ENCODE results near the gene GAK. TPM values are rescaled to one million over a fixed set of nuclear protein-coding genes. Genes with fewer than 3 reads are reported as not detected.

GAK gene
- total RNA-seq, 2 experiments from 2014 or later = 92.8 to 98.9 TPM

DNA sequence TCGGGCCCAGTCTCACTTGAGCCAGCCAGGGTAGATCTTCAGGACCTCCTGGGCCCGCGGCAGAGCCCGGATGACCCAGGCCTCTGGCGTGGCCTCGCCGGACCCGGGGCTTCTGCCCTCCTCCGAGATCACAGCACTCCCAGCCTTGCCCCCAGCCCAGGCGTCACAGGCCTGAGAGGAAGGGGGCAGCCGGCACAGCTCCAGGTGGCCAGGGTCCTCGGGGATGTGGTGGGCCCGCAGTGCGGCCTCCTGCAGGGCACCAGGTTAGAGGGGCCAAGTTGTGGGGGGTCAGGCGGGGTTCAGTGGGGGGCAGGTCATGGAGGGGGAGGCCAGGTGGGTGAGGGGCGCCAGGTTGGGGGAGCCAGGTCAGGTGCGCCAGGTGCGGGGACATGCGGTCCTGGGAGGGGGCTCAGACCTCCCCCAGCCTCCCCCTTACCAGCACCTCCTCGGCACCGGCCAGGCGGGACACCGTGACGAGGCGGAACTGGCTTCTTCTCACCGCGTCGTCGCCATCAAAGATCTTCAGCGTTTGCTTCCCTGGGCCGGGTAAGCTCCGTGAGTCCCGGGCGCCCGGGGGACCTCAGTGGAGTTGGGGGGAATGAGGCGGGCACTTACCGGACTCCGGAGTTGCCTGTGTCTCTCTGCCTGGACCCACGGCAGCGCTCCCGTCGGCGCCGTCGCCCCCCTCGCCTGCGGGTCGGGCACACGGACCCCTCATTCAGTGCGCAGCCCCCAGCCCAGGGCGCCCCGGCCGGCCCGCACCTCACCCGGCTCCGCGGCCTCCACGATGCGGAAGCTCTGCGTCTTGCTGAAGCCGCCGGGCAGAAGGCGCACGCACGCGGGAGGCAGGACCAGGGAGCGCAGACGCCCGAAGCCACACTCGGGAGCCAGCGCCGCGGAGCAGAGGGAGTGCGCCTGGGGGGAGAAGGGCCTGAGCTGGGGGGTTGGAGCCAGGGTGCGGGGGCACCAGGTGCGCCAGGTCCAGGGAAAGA is 35.3 kb upstream of the GAK start:
- H3K36me3 Mint-ChIP-seq = no peaks in the 10 kb centered on the region
- no peaks in the 10 kb centered on the region for H3K27me3 Mint-ChIP-seq
- H3K27ac Mint-ChIP-seq = no peak overlapping the region
- DNase-seq = no peak
- H3K9me3 Mint-ChIP-seq = no peaks in the 10 kb centered on the region
- H3K4me3 Mint-ChIP-seq = no peak overlapping the region
- H3K4me1 Mint-ChIP-seq = peaks cover 11% of the 10 kb centered on the region

DNA sequence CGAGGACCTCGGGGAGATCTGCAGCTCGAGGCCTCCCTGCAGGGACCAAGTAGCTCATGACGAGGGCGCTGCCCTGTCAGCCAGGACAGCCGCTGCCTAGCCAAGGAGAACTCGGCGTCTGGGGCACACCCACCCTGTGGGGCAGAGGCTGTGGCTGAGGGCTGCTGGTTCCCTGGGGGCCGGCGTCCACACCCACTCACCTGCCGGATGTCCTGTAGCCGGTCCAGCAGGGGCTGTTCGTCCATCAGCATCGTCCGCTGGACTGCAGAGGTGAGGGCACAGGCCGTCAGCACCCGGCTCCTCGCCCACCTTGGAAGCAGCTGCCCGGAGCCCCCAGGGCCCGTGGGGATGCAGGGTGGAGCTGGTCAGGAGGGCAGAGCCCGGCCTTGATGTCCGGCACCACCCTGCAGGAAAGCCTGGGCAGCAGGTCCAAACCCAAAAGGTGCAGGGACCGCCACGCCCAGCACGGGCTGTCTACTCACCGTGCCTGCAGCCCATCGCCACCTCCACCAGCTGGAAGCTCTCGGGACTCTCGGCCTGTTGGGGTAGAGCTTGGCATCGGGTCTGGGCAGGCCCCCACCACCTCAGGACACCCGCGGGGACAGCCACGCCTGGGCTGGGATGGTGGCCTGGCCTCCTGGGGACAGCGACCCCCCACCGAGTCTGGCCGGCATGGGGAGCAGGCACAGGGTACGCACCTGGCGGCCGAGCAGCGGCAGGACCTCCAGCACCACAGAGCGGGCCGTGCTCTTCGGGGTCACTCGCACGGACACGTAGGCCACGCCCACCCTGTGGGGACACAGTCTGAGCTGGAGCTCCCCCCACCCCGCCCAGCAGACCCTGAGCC is 34.4 kb upstream of the GAK start:
- Mint-ChIP-seq H3K27ac (no peak overlapping the region), H3K4me1 (peaks cover 11% of the 10 kb centered on the region), H3K9me3 (no peaks in the 10 kb centered on the region), H3K27me3 (no peaks in the 10 kb centered on the region), H3K36me3 (no peaks in the 10 kb centered on the region), H3K4me3 (no peak overlapping the region)
- DNase-seq = no peak

DNA sequence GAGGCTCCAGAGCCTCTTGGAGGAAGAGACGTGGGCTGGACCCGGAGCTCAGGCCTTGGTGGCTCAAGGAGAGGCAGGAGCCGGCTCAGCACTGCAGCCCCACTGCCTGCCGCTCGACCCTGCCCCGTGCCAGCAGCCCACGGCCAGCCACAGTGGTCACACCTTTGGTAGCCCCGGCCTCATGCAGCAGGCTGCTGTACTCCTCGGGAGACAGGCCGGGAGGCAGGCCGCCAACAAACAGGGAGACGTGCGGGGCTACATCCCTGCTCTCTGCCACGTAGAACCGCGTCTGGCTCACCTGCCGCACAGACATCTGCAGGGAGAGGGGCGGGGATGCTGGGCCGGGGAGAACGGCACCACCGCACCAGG is 33.6 kb upstream of the GAK start:
- Mint-ChIP-seq H3K27me3 (no peaks in the 10 kb centered on the region), H3K4me3 (no peak overlapping the region), H3K27ac (no peak overlapping the region), H3K4me1 (peaks cover 6% of the 10 kb centered on the region), H3K9me3 (no peaks in the 10 kb centered on the region), H3K36me3 (no peaks in the 10 kb centered on the region)
- no peak for DNase-seq

DNA sequence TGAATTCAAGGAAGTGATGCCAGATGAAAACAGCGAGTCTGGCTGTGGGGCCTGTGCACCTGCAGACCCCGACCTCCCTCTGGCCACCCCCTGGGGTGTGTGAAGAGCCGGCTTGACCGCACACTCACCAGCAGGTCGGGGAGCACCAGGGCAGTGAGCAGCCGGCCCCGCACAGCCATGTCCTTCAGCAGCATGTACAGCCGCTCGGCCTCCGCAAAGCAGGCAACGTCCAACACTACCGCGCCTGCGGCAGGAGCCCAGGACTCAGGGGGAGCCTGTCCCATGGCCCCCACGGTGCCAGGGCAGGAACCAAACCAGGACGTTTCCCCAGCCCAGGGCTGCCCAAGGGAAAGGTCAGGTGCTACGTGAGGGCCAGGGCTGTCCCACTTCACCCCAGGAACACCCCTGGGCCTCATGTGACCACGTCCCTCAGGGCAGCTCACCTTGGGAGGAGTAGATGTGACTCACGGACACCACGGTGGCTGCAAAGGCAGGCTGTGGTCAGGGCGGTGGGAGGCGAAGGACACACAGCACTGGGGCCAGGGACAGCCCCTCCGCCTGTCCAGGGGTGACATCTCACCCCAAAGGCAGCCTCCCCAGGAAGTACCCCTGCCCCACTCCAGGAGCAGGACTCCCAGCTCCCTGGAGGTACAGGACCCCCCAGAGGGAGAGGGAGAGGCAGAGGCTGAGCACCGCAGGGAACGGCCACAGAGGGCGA is 33.1 kb upstream of the GAK start:
- no peak overlapping the region for H3K4me3 Mint-ChIP-seq
- peaks cover under 1% of the 10 kb centered on the region for H3K4me1 Mint-ChIP-seq
- DNase-seq = no peak
- no peaks in the 10 kb centered on the region for H3K27me3 Mint-ChIP-seq
- H3K27ac Mint-ChIP-seq = no peak overlapping the region
- H3K36me3 Mint-ChIP-seq = no peaks in the 10 kb centered on the region
- no peaks in the 10 kb centered on the region for H3K9me3 Mint-ChIP-seq

DNA sequence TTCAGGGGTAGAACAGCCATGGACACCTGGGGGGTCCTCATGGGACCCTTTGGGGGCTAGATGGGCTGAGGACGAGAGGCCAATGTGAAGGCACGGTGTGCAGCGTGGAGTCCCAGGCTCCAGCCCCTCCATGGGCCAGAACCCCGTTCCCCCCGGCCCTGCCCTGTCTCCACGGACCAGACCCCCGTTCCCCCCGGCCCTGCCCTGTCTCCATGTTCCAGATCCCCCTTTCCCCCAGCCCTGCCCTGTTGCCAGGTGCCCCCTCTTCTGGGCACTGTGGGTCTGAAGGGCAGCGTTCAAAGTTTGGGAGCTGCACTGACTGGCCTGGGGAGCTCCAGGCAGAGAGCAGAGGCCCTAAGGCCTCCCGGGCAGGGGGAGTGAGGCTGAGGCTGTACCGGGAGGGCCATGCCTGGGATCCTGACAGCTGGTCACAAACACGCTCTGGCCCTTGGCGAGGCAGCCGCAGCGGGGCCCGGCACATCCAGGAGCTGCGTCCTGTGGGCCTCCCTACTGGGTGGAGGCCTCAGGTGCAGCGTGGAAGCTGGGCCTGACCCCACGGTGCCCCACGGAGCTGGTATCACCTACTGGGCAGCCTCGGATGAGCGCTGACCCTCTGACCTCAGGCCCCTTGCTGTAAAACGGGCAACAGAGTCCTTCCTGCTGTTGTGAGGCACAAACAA is 32.4 kb upstream of the GAK start:
- no peak for DNase-seq
- Mint-ChIP-seq H3K36me3 (no peaks in the 10 kb centered on the region), H3K9me3 (no peaks in the 10 kb centered on the region), H3K27me3 (no peaks in the 10 kb centered on the region), H3K4me1 (no peaks in the 10 kb centered on the region), H3K4me3 (no peak overlapping the region), H3K27ac (no peak overlapping the region)

DNA sequence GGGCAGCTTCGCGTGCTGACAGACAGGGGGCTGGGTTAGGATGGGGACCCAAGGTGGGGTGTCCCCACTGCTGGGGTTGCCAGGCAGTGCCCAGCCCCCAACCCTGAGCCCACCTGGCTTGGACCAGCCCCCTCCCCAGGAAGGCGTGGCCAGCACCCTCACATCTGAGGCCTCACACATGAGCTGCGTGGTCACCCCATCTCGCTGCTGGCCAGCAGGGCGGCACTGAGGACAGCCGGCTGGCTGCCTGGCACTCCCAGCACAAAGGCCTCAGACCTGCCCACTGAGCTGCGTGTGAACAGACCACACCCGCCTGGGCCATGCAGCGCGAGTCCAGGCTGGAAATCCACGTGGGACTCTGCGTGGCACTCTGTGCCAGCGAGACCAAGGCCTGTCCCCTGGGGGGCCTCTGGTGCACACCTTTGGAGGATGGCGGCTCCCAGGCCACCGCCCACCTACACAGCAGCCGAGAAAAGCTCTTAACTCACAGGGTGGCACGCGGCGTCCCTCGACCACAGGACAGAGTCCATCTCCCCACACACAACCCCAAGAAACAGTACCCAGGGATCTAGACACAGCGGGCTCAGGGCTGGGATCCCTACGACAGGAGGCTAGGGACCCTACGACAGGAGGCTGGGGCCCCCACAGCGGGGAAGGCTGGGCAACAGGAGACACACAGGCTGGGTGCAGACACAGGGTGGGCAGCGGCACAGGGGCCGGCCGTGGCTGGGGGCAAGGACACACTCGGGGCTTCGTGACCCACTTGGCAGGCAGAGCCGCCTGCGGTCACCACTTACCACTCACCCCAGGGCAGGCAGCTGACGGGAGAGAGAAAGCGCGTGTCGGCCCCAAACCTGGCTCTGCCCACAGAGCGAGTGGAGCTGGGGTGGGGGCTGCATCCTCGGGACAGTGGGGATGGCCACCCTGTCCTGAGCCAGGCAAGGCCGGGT is 31.4 kb upstream of the GAK start:
- Mint-ChIP-seq H3K27ac (no peak overlapping the region), H3K9me3 (no peaks in the 10 kb centered on the region), H3K4me3 (no peak overlapping the region), H3K4me1 (no peaks in the 10 kb centered on the region), H3K27me3 (no peaks in the 10 kb centered on the region), H3K36me3 (peaks cover 3% of the 10 kb centered on the region)
- no peak for DNase-seq

DNA sequence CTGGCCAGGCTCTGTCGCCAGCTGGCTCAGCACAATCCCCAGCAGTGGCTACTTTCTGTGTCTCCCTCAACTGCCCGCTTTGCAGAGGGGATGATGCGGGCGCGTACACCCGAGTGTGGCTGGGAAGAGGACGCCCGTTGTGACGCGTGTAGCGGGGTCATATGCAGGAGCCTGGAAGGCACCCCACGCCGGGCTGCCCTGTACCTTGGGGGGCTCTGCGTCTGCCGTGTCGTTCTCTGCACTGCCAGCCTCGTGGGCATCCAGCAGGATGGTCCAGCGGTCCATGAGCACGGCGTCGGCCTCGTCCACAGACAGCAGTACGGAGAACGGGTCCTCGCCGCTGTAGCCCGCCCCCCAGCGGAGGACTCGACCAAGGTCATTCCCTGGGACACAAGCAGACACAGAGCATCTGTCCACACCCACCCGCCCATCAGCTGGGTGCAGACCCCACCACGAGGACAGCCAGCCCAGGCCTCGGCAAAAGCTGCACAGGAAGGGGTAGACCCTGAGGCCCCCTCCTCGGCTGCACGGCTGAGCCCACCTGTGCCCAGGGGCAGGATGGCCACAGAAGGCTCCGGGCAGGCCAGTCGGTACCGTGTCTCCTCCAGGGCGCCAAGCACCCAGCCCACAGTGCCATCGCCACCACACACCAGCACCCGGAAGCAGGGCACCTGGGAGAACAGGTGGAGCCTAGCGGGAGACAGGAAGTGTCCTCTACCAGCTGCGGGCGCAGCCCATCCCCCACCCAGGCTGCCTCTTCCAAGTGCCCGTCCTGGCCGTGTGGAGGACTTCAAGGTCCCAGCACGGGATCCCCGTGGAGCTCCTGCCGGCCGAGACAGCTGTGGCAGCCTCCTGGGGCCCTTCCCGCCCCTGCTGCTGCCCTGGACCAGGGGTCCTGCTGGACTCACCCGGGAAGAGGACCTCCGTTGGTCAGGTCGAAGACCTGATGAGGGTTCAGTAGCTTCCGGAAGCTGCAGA is 30.4 kb upstream of the GAK start:
- Mint-ChIP-seq H3K27me3 (no peaks in the 10 kb centered on the region), H3K4me3 (no peak overlapping the region), H3K27ac (no peak overlapping the region), H3K36me3 (peaks cover 4% of the 10 kb centered on the region), H3K9me3 (no peaks in the 10 kb centered on the region), H3K4me1 (no peaks in the 10 kb centered on the region)
- DNase-seq = no peak

DNA sequence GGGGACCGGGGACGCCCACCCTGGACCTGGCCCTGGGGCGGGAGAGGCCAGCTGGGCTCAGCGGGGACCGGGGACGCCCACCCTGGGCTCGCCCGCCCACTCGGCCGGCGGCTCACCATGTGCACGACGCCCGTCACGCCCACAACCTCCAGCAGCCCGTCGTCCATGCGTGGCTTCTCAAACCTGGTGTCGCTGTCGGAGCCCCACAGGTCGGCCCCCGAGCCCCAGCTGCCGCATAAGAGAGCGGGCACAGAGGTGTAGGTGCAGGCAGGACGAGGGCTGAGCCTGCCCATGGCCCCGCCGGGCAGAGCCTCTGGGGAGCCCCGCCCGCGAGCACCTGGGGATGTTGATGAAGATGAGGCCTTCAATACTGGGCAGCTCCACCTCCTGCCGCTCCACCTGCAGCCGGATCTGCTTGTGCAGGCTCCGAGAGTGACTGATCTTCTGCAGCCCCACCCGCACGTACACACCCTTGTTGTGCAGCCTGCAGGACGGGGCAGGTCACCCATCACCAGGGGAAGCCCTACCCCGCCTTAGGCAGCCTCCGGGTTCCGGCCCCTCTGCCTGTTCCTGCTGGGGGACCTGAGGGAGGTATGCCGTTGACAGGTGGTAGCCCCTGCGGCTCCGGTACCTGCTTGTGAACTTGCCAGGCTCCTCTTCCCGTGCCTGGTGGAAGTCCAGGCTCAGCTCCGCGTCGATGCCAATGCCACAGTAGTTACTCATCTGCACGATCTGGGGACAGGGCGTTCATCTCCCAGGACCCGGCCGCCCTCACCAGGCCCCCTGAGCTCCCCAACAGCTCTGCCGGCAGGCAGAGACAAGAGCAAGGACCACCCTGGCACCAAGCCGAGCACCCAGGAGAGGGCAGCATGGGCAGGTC is 29.5 kb upstream of the GAK start:
- no peaks in the 10 kb centered on the region for H3K9me3 Mint-ChIP-seq
- no peaks in the 10 kb centered on the region for H3K27me3 Mint-ChIP-seq
- DNase-seq = no peak
- H3K4me3 Mint-ChIP-seq = no peak overlapping the region
- H3K36me3 Mint-ChIP-seq = peaks cover 4% of the 10 kb centered on the region
- H3K27ac Mint-ChIP-seq = no peak overlapping the region
- no peaks in the 10 kb centered on the region for H3K4me1 Mint-ChIP-seq

DNA sequence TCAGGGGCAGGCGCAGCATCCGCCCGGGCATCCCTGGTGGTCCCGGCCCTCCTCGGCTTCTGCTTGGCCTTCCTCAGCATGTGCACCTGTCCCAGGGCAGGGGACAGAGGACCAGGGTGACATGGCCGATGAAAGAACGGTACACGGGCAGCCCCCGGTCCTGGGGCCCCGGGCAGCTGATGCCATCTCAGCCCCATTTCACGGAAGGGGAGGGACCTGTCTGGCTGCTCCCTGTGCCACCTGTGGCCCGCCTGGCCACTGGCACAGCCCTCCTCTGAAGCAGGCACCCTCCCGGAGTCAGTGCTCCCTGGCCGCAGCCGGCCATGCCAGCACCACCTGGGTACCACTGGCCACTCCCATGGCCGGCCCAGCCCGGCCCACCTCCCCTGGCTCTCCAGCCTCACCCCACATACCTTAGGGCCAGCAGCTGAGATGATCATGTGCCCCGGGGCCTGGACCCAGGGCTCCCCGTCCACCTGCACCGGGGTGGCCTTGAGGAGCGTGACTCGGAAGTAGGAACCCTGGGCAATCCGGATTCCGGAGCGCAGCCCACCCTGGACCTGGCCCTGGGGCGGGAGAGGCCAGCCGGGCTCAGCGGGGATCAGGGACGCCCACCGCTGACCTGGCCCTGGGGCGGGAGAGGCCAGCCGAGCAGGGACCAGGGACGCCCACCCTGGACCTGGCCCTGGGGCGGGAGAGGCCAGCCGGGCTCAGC is 28.7 kb upstream of the GAK start:
- Mint-ChIP-seq H3K9me3 (no peaks in the 10 kb centered on the region), H3K36me3 (peaks cover 4% of the 10 kb centered on the region), H3K4me1 (no peaks in the 10 kb centered on the region), H3K4me3 (no peak overlapping the region), H3K27me3 (no peaks in the 10 kb centered on the region), H3K27ac (no peak overlapping the region)
- no peak for DNase-seq

DNA sequence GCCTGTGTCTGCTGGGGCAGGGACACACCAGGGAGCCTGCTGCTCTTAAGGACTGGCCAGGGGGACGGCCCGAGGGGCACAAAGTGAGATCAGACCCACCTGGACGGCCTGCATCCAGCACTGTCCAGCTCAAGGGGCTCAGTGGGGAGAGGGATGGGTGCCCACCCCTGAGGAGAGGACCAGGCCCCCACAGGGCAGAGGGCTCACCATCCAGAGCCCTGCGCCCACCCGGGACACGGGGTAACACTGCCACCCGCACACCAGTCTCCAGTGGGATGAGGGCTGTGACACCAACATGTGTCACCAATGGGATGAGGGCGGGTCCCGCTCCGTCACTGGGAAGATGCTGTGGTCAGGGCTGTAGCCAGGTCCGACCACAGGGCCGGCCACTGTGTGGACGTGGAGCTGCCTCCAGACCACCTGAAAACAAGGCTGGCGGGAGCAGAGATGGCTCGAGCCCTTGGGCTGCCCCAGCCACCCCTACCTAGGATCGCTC is 28.1 kb upstream of the GAK start:
- H3K36me3 Mint-ChIP-seq = peaks cover 4% of the 10 kb centered on the region
- H3K27ac Mint-ChIP-seq = no peak overlapping the region
- no peaks in the 10 kb centered on the region for H3K4me1 Mint-ChIP-seq
- H3K27me3 Mint-ChIP-seq = no peaks in the 10 kb centered on the region
- no peaks in the 10 kb centered on the region for H3K9me3 Mint-ChIP-seq
- H3K4me3 Mint-ChIP-seq = no peak overlapping the region
- DNase-seq = no peak

DNA sequence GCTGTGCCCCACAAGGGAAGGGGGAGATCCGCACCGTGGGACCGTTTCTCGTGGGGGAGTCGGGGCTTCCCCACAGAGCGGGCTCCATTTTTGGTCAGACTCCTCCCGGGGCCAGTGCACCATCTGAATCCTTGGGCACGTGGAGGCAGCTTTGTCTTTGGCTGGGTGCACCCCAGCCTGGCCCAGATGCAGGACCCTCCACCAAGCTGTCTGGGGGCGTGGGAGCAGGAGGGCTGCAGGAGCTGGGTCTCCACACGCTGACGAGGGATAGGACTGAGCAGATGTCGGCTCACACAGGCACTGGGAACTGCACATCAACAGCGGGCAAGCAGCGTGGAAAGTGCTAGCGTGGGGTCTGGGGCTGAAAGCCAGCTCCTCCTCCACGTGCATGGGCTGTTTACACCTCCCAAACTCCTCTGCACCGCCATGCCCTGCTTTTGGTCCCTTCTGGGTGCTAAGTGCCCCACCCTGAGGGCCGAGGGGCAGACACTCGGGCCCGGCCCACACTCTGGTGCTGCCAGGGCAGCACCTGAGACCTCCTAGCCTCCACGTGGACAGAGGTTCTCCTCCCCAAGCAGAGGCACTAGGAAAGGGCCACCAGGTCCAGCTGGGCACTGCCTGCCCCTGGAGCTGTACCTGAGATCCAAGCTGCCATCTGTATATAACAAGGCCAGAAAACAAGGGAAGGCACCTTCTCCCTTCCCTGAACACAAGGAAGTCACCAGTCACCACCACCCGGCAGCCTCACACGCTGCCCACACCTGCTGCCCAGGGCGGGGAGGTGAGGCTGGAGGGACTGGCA is 27.4 kb upstream of the GAK start:
- no peak for DNase-seq
- Mint-ChIP-seq H3K27me3 (no peaks in the 10 kb centered on the region), H3K9me3 (no peaks in the 10 kb centered on the region), H3K36me3 (peaks cover 4% of the 10 kb centered on the region), H3K4me3 (no peak overlapping the region), H3K27ac (no peak overlapping the region), H3K4me1 (no peaks in the 10 kb centered on the region)

Measured in activated naive CD8-positive, alpha-beta T cell treated with anti-CD3 and anti-CD28 coated beads for 36 hours (primary cell).